ACC112 (cell line): Measurements from ENCODE around the gene POLR3A.
A peak's percentile ranks its signal among the peaks of the same experiment; 100 is the strongest.

Source experiments
- H2AFZ ChIP-seq: fragments of 200-600 bp; sonication (generic); one replicate; pipeline ENCODE4 v1.6.0; 2017; ENCODE audit warnings: antibody characterized with exemption, low read length; ENCODE audit not compliant: unreplicated experiment
- H3K27ac ChIP-seq: fragments of 200-600 bp; sonication (generic); 2 replicates; pipeline ENCODE4 v1.5.1; 2014; ENCODE audit warnings: low read depth, mild to moderate bottlenecking, antibody characterized with exemption, low read length, moderate library complexity
- H3K27me3 ChIP-seq: fragments of 200-600 bp; sonication (generic); 2 replicates; pipeline ENCODE4 v1.6.1; 2014; ENCODE audit warnings: mild to moderate bottlenecking, antibody characterized with exemption, low read length, moderate library complexity, mixed read lengths; ENCODE audit not compliant: insufficient read depth
- H3K36me3 ChIP-seq: fragments of 200-600 bp; sonication (generic); 2 replicates; pipeline ENCODE4 v1.6.1; 2016; ENCODE audit warnings: mild to moderate bottlenecking, antibody characterized with exemption, low read length, moderate library complexity, mixed read lengths; ENCODE audit not compliant: insufficient read depth
- H3K4me1 ChIP-seq: fragments of 200-600 bp; sonication (generic); one replicate; pipeline ENCODE4 v1.6.1; 2016; ENCODE audit warnings: low read length, mixed read lengths; ENCODE audit not compliant: insufficient read depth, unreplicated experiment, control insufficient read depth
- H3K4me3 ChIP-seq: fragments of 200-600 bp; sonication (generic); 2 replicates; pipeline ENCODE4 v1.5.1; 2014; ENCODE audit warnings: mild to moderate bottlenecking, low read depth, low read length
- H3K79me2 ChIP-seq: fragments of 200-600 bp; sonication (generic); one replicate; pipeline ENCODE4 v1.6.0; 2016; ENCODE audit warnings: low read length; ENCODE audit not compliant: control insufficient read depth, unreplicated experiment, insufficient read depth

POLR3A gene

DNA sequence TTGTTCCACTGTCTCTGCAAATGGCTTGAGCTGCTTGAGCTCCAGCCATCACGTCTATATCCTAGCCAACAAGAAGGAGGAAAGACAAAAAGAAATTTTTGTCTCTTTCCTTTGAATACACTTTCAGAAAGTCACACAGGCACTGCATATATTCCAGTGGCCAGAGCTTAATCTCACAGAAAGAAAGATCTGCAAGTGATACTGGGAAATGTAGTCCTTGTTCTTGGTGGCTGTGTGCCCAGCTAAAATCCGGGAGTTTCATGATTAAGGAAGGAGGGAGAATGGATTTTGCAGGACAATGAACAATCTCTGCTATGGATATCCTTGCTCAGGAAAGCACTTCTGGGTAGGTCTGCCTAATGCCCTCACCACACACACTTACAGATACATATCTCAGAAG is 83.2 kb downstream of the POLR3A start:
- Histone ChIP-seq H3K4me1 (peaks cover 27% of the 10 kb centered on the region), H3K27me3 (no peaks in the 10 kb centered on the region), H3K79me2 (no peaks in the 10 kb centered on the region), H3K27ac (no peak overlapping the region), H2AFZ (no peak overlapping the region), H3K4me3 (no peak overlapping the region), H3K36me3 (no peaks in the 10 kb centered on the region)

DNA sequence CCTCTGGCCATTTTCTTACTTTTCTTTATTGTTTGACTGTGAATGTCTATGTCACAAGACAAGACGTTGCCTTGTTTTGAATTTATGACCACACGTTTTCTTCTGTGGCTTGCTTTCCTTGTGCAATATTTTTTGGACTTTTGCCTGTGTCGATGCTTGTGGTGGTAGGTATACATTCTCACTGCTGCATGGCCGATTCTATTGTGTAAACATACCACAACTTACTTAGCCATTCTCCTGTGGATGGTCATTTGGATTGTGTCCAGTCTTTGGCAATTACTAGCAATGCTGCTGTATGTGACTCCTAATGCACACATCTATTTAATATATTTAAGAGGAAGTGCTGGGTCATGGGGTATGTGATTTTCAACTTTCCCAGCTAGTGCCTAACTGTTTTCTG is 84.8 kb downstream of the POLR3A start:
- no peak overlapping the region for H2AFZ ChIP-seq
- H3K27ac ChIP-seq, result no peak overlapping the region

DNA sequence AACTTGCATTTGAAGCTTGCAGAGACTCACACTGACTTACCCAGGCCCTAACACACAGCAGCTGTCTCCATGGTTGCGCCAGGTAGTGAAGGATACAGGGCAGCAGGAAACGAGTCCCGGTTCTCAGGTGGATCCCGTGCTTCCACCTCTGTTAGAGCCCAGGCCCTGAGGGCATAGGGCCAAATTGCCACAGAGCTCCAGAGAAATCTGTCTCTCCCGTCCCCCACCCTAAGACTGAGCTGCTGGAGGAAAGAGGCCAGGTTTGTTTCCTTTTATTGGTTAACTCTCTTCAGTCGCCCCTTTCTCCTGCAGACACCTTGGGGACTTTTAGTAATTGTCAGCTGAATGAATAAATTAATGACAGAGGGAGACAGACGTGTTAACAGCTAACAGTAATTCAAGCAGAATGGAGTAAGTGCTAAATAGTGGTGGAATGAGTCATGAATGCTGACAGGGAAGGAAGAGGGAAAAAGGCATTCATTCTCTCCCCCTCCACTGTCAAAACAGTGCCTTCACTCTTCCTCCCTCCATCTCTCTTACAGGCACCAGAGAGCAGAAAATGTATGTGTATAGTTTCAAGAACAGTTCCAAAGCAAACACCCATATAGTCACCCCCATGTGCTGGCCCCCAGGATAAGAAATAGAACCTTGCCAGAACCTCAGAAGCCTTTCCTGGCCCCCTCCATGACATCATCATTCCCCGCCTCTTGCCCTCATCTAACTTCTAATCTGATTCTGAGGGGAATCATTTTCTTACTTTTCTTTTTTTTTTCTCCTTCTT is 86.0 kb downstream of the POLR3A start:
- Histone ChIP-seq H3K27me3 (no peaks in the 10 kb centered on the region), H3K4me1 (peaks cover 18% of the 10 kb centered on the region), H3K27ac (peak overlapping the region; percentile 59), H3K4me3 (no peak overlapping the region), H3K79me2 (no peaks in the 10 kb centered on the region), H2AFZ (peak overlapping the region; percentile 7), H3K36me3 (no peaks in the 10 kb centered on the region)

More for the DNA sequence above, 84.8 kb downstream of the POLR3A start:
- H3K36me3 ChIP-seq, result no peaks in the 10 kb centered on the region
- H3K27me3 ChIP-seq, result no peaks in the 10 kb centered on the region
- no peak overlapping the region for H3K4me3 ChIP-seq
- H3K79me2 ChIP-seq, result no peaks in the 10 kb centered on the region
- peaks cover 27% of the 10 kb centered on the region for H3K4me1 ChIP-seq

GRCh38 chr10:77941790-77942189 is 87.5 kb downstream of the POLR3A start:
- Histone ChIP-seq H3K4me3 (no peak overlapping the region), H3K4me1 (peaks cover 18% of the 10 kb centered on the region), H3K79me2 (no peaks in the 10 kb centered on the region), H3K27ac (no peak overlapping the region), H3K27me3 (no peaks in the 10 kb centered on the region), H2AFZ (no peak overlapping the region), H3K36me3 (no peaks in the 10 kb centered on the region)

GRCh38 chr10:77940627-77941026 is 88.7 kb downstream of the POLR3A start:
- peaks cover 15% of the 10 kb centered on the region for H3K4me1 ChIP-seq
- H2AFZ ChIP-seq, result no peak overlapping the region
- no peak overlapping the region for H3K27ac ChIP-seq
- H3K27me3 ChIP-seq, result no peaks in the 10 kb centered on the region
- no peak overlapping the region for H3K4me3 ChIP-seq
- no peaks in the 10 kb centered on the region for H3K79me2 ChIP-seq
- no peaks in the 10 kb centered on the region for H3K36me3 ChIP-seq

DNA sequence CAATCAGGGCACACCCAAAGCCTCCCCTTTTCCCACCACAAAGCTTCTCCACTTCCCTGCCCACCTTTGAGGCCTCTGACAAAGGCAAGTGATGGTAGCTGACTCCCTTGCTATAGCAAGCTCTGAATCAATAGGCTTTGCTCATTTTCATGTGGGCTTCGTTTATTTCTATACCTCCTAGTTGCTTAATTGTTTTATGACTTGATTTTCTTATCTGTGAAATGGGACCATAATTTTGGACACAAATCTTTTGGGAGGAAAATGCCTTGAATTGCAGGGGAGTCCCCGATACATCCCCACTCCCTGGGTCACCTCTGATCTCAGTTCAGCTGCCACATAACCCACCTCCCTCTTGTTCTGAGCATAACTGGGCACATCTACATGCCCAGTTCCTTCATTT is 89.1 kb downstream of the POLR3A start:
- Histone ChIP-seq H2AFZ (no peak overlapping the region), H3K4me1 (peaks cover 15% of the 10 kb centered on the region), H3K27ac (no peak overlapping the region), H3K4me3 (no peak overlapping the region), H3K79me2 (no peaks in the 10 kb centered on the region), H3K27me3 (no peaks in the 10 kb centered on the region), H3K36me3 (no peaks in the 10 kb centered on the region)

DNA sequence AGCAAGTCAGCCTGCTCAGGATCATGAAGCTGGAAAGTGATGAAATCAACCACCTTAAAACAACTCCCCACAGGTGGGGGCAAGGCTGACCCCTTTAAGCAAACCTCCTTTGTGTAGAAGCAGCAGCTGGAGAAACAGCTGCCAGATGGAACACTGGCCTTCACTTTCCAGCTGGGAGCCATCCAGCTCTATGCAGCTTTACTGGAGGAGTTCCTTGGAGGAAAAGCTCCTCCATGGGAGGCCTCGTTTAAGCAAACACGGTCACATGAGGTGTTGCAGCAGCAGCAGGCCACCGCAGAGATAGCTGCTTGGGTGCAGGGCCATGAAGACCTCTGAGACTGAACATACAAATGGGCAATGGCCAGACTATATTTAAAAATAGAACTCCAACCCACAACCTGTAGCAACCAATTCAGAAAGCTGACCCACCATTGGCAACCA is 89.7 kb downstream of the POLR3A start:
- Histone ChIP-seq H3K4me3 (no peak overlapping the region), H2AFZ (no peak overlapping the region), H3K36me3 (no peaks in the 10 kb centered on the region), H3K79me2 (no peaks in the 10 kb centered on the region), H3K27ac (no peak overlapping the region), H3K4me1 (peaks cover 14% of the 10 kb centered on the region), H3K27me3 (no peaks in the 10 kb centered on the region)

DNA sequence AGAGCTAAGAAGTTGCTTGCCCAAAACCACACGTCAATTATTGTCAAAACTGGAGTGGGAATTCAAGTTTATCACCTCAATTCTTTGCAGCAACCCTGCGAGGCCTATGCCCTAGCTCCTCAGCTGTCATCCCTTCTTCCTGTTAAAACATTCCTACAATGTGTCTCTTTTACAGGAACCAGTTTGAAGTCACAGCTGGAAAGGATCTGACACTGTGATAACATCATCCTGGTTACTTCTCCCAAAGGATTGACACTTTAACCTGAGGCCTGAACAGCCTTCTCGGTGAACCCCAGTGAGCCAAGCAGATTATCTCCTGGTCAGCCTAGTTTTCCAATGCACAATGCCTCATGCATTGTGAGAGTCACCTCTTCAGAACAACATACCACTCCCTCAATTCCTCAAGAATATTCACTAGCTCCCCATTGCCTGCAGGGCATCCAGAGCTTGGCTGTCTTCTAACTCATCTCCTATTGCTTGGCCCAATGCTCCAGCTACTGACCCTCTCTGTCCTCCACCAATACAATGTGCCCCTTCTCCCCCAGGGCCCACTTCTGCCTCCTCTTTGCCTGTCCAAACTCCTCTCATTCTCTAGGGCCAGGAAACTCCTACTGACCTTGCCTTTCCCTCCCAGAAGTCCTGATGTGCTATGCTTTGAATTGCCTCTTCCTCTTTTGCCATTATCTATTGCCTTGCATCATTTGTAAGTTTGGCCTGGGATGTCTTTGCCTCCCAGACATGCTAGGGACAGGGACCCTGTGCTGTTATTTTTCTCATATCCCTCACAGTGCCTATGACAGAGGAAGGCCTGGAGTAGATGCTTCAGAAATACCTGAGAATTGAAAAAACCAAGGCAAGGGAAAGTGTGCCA is 92.4 kb downstream of the POLR3A start:
- no peaks in the 10 kb centered on the region for H3K27me3 ChIP-seq
- H3K4me1 ChIP-seq, result no peaks in the 10 kb centered on the region
- no peaks in the 10 kb centered on the region for H3K79me2 ChIP-seq
- no peak overlapping the region for H3K4me3 ChIP-seq
- H2AFZ ChIP-seq, result no peak overlapping the region
- no peak overlapping the region for H3K27ac ChIP-seq
- no peaks in the 10 kb centered on the region for H3K36me3 ChIP-seq

- Histone ChIP-seq H3K27me3 (peaks cover 8% of the 10 kb centered on the region), H3K4me1 (no peaks in the 10 kb centered on the region)
Measured at GRCh38 chr10:77932016-77932715, 97.1 kb downstream of the POLR3A start.

GRCh38 chr10:77927402-77928246 is 101.7 kb downstream of the POLR3A start:
- Histone ChIP-seq H2AFZ (peak overlapping the region; percentile 92), H3K79me2 (peaks cover 34% of the 10 kb centered on the region), H3K27me3 (peaks cover 9% of the 10 kb centered on the region), H3K4me3 (peak overlapping the region; percentile 85), H3K27ac (no peak overlapping the region), H3K36me3 (no peaks in the 10 kb centered on the region), H3K4me1 (peaks cover 13% of the 10 kb centered on the region)

More at GRCh38 chr10:77932016-77932715, 97.1 kb downstream of the POLR3A start:
- no peak overlapping the region for H3K4me3 ChIP-seq
- no peak overlapping the region for H3K27ac ChIP-seq
- H2AFZ ChIP-seq, result no peak overlapping the region
- H3K79me2 ChIP-seq, result no peaks in the 10 kb centered on the region
- H3K36me3 ChIP-seq, result no peaks in the 10 kb centered on the region
